ENCODE results near the gene CNTN1.
"Not testable (repeated sequence)": the region's sequence is repeated elsewhere in the genome, so short reads cannot be mapped to it uniquely, and the experiment has no call there.

Gene CNTN1

GRCh38 chr12:41055875-41056577, 363.8 kb downstream of the CNTN1 start:
- no peak for DNase-seq

GRCh38 chr12:41058266-41058665, 366.0 kb downstream of the CNTN1 start:
- DNase-seq: no peak

GRCh38 chr12:41061192-41061591, 369.0 kb downstream of the CNTN1 start:
- no peak for DNase-seq

- no peak for DNase-seq
Measured at GRCh38 chr12:41064411-41064810, 372.2 kb downstream of the CNTN1 start.

GRCh38 chr12:41067941-41068645, 375.9 kb downstream of the CNTN1 start:
- no peak for DNase-seq

- no peak for DNase-seq
Measured at GRCh38 chr12:41073633-41074472, 381.6 kb downstream of the CNTN1 start.

- DNase-seq: no peak
Measured at GRCh38 chr12:41074473-41074769, 382.2 kb downstream of the CNTN1 start.

- DNase-seq: no peak
Measured at GRCh38 chr12:41076114-41076513, 383.9 kb downstream of the CNTN1 start.

GRCh38 chr12:41081241-41081640, 389.0 kb downstream of the CNTN1 start:
- DNase-seq: not testable (repeated sequence)

GRCh38 chr12:41089438-41089837, 397.2 kb downstream of the CNTN1 start:
- DNase-seq: no peak

- DNase-seq: no peak
Measured at GRCh38 chr12:41092115-41092514, 399.9 kb downstream of the CNTN1 start.

- DNase-seq: no peak
Measured at GRCh38 chr12:41096797-41097196, 404.6 kb downstream of the CNTN1 start.

GRCh38 chr12:41100572-41100971, 408.3 kb downstream of the CNTN1 start:
- DNase-seq: no peak

GRCh38 chr12:41101806-41102205, 409.6 kb downstream of the CNTN1 start:
- DNase-seq: no peak

- no peak for DNase-seq
Measured at GRCh38 chr12:41103614-41104013, 411.4 kb downstream of the CNTN1 start.

GRCh38 chr12:41106315-41106714, 414.1 kb downstream of the CNTN1 start:
- DNase-seq: no peak

- DNase-seq: no peak
Measured at GRCh38 chr12:41108032-41108431, 415.8 kb downstream of the CNTN1 start.

- DNase-seq: no peak
Measured at GRCh38 chr12:41112903-41113302, 420.7 kb downstream of the CNTN1 start.

- DNase-seq: no peak
Measured at GRCh38 chr12:41120211-41120610, 428.0 kb downstream of the CNTN1 start.

GRCh38 chr12:41121374-41121773, 429.1 kb downstream of the CNTN1 start:
- no peak for DNase-seq

Measured in activated gamma-delta T cell treated with Interleukin-2 at 50 U/mL for 16 hours (primary cell).